ENCODE data around the gene YTHDF2. TPM values are rescaled to one million over a fixed set of nuclear protein-coding genes. Genes with fewer than 3 reads are reported as not detected.

The YTHDF2 gene
- total and polyA plus RNA-seq, 4 experiments from 2014 or later: 65.1 to 173 (median 100) TPM

DNA sequence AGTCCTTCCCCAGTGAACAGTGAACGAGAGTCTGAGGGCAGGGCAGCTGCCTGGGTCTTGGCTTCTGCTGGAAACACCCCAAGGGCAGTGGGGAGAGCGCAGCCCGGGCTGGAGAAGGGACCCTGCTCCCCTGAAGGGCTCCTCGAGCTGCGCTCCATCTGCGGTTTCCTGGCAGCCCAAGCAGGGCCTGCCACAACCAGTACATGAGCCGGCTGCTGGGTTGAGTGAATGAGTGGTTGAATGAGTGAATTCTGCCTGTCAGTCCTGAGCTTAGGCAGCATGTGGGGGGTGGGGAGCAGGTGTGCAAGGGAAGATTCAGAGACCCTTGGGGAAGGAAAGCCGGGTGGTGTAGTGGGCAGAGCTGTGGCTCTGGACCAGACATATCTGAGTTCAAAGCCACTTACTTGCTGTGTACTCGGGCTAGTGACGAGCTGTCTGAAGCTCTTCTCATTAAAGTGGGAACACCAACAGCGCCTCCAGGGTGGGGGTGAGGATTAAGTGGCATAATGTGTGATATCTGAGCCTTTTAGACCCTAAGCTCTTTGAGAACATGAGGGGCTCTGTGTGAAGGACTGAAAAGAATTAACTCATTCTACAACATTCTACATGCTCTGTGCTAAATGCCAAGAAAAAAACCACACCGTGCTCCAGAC lies 78.9 kb downstream of the YTHDF2 start:
- Mint-ChIP-seq H3K27me3 (peaks cover 40 to 43% of the 10 kb centered on the region in 2 donors), H3K9me3 (no peaks in the 10 kb centered on the region), H3K4me1 (peaks cover 0 to 6% (median 2%) of the 10 kb centered on the region in 4 donors), H3K27ac (no peak overlapping the region), H3K4me3 (no peak overlapping the region), H3K36me3 (no peaks in the 10 kb centered on the region)
- no peaks in the 10 kb centered on the region for H3K36me3 ChIP-seq (ENCODE audit: insufficient read depth, low read length)
- H3K27ac ChIP-seq (ENCODE audit: low read depth, low read length): no peak overlapping the region
- intact Hi-C loops (cut with micrococcal nuclease): no loop called here
- H3K4me3 ChIP-seq (ENCODE audit: low read length in 2 of 2): no peak overlapping the region
- H3K27me3 ChIP-seq (ENCODE audit: insufficient read depth, low read length): peaks cover 11% of the 10 kb centered on the region
- DNase-seq: no peak
- H3K4me1 ChIP-seq (ENCODE audit: insufficient read depth, low read length): no peaks in the 10 kb centered on the region
- H3K9me3 ChIP-seq (ENCODE audit: control insufficient read depth in 1 of 2, low read length in 2 of 2): no peaks in the 10 kb centered on the region
- CTCF ChIA-PET (ENCODE audit: partially characterized antibody): interaction anchor here (0.5 kb wide), 1 partner anchor 328 kb away, joined by 4 read pairs; no protein-coding TSS in a partner anchor
- POLR2A ChIA-PET (ENCODE audit: partially characterized antibody): no interaction called here

DNA sequence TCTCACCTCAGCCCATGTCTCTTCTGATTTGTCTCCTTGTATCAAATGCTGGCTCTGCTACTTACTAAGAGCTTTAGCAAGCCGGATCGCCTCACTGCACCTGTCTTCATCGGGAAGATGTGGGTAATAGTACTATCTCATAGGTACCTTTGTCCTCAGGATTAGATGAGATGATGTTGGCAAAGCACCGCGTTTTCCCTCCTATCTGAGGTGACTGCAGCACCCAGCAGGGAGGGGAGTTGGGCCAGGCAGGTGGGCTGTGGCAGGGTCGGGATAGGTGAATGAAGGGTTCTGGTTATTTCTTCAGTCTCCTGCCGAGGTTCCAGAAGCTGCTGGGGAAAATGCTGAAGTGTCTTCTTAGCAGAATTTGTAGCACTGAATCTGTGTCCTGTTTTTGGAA lies 80.4 kb downstream of the YTHDF2 start:
- Histone ChIP-seq H3K4me3 (ENCODE audit: low read length in 2 of 2) (no peak overlapping the region), H3K27me3 (ENCODE audit: insufficient read depth, low read length) (peaks cover 6% of the 10 kb centered on the region), H3K27ac (ENCODE audit: low read depth, low read length) (no peak overlapping the region), H3K36me3 (ENCODE audit: insufficient read depth, low read length) (no peaks in the 10 kb centered on the region), H3K9me3 (ENCODE audit: control insufficient read depth in 1 of 2, low read length in 2 of 2) (no peaks in the 10 kb centered on the region), H3K4me1 (ENCODE audit: insufficient read depth, low read length) (no peaks in the 10 kb centered on the region)
- H3K27ac Mint-ChIP-seq: no peak overlapping the region
- intact Hi-C loops (cut with micrococcal nuclease): no loop called here
- H3K4me1 Mint-ChIP-seq: peaks cover 0 to 6% (median 2%) of the 10 kb centered on the region in 4 donors
- no peaks in the 10 kb centered on the region for H3K9me3 Mint-ChIP-seq
- H3K36me3 Mint-ChIP-seq: no peaks in the 10 kb centered on the region
- no peak for DNase-seq
- ChIA-PET POLR2A (ENCODE audit: partially characterized antibody) (no interaction called here), CTCF (ENCODE audit: partially characterized antibody) (no interaction called here)
- H3K4me3 Mint-ChIP-seq: no peak overlapping the region
- peaks cover 30 to 33% of the 10 kb centered on the region in 2 donors for H3K27me3 Mint-ChIP-seq

DNA sequence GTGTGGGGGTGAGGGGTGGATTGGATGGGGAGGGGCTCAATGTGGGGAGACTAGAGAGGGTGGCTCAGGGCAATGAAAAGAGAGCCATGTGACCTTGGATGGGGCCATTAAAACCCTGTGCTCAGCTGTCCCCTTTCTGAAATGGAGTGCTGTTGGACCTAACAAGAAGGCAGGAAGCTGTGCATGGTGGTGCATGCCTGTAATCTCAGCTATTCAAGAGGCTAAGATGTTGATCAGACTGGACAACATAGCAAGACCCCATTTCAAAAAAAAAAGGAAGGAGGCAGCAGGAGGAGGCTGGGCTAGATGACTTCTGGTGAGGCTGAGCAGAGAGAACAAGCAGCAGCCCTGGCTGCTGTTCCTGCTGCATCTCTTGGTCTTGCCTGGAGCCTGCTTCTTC lies 82.3 kb downstream of the YTHDF2 start:
- intact Hi-C loops (cut with micrococcal nuclease): no loop called here
- ChIA-PET POLR2A (ENCODE audit: partially characterized antibody) (no interaction called here), CTCF (ENCODE audit: partially characterized antibody) (no interaction called here)
- Mint-ChIP-seq H3K4me1 (peaks cover 0 to 6% (median under 1%) of the 10 kb centered on the region in 4 donors), H3K27ac (no peak overlapping the region), H3K27me3 (peaks cover 15 to 22% of the 10 kb centered on the region in 2 donors), H3K36me3 (no peaks in the 10 kb centered on the region), H3K9me3 (peaks cover 0 to 3% (median 0%) of the 10 kb centered on the region in 8 donors), H3K4me3 (no peak overlapping the region)
- no peak for DNase-seq
- H3K27ac ChIP-seq (ENCODE audit: low read depth, low read length): no peak overlapping the region
- no peak overlapping the region for H3K4me3 ChIP-seq (ENCODE audit: low read length in 2 of 2)
- no peaks in the 10 kb centered on the region for H3K4me1 ChIP-seq (ENCODE audit: insufficient read depth, low read length)
- H3K36me3 ChIP-seq (ENCODE audit: insufficient read depth, low read length): no peaks in the 10 kb centered on the region
- no peaks in the 10 kb centered on the region for H3K27me3 ChIP-seq (ENCODE audit: insufficient read depth, low read length)
- no peaks in the 10 kb centered on the region for H3K9me3 ChIP-seq (ENCODE audit: control insufficient read depth in 1 of 2, low read length in 2 of 2)

Other genes with a start within 250 kb of the YTHDF2 start
- gene RCC1, start 230.9 kb upstream of the YTHDF2 start, total RNA-seq: 10 to 100 TPM; 16.7 to 18.4 TPM
- 10 to 100 TPM in 1 of 2 donors, 1 to 10 TPM in 1; 7.8 to 11.7 TPM for gene RCC1, start 230.9 kb upstream of the YTHDF2 start, polyA plus RNA-seq
- 10 to 100 TPM; 46.3 to 46.7 TPM for gene TRNAU1AP, start 183.9 kb upstream of the YTHDF2 start, total RNA-seq
- gene TRNAU1AP, start 183.9 kb upstream of the YTHDF2 start, polyA plus RNA-seq: 10 to 100 TPM; 25.8 to 30.7 TPM
- 1 to 10 TPM in 1 of 2 experiments, under 1 TPM in 1; 0.38 to 1.3 TPM for gene RAB42, start 144.7 kb upstream of the YTHDF2 start, total RNA-seq
- not detected for gene RAB42, start 144.7 kb upstream of the YTHDF2 start, polyA plus RNA-seq
- 10 to 100 TPM; 23.5 to 25.2 TPM for gene TAF12, start 93.9 kb upstream of the YTHDF2 start, total RNA-seq
- gene TAF12, start 93.9 kb upstream of the YTHDF2 start, polyA plus RNA-seq: 10 to 100 TPM; 52.1 to 53.4 TPM
- not detected for gene RNU11, start 88.3 kb upstream of the YTHDF2 start, total RNA-seq
- gene RNU11, start 88.3 kb upstream of the YTHDF2 start, polyA plus RNA-seq: not detected
- gene GMEB1, start 68.2 kb upstream of the YTHDF2 start, total RNA-seq: 10 to 100 TPM; 21.8 to 21.9 TPM
- gene GMEB1, start 68.2 kb upstream of the YTHDF2 start, polyA plus RNA-seq: 10 to 100 TPM in 1 of 2 donors, 1 to 10 TPM in 1; 9.7 to 17.9 TPM
- not detected for gene OPRD1, start 75.2 kb downstream of the YTHDF2 start, total RNA-seq
- gene OPRD1, start 75.2 kb downstream of the YTHDF2 start, polyA plus RNA-seq: under 1 TPM in 1 of 2 donors, not detected in 1; 0.03 TPM
- gene EPB41, start 177.6 kb downstream of the YTHDF2 start, total RNA-seq: 100 to 1,000 TPM; 320 to 321 TPM
- 100 to 1,000 TPM in 1 of 2 donors, 10 to 100 TPM in 1; 56.1 to 106 TPM for gene EPB41, start 177.6 kb downstream of the YTHDF2 start, polyA plus RNA-seq

Measured in CD4-positive, alpha-beta memory T cell (primary cell).